CD4-positive, alpha-beta T cell (primary cell): ENCODE results near the gene GRIPAP1. TPM values are rescaled to one million over a fixed set of nuclear protein-coding genes. Genes with fewer than 3 reads are reported as not detected.
A peak's percentile ranks its signal among the peaks of the same experiment; 100 is the strongest.

Experiments
- ATAC-seq: fragments of 200-7000 bp; cut with Tn5 transposase; one replicate; pipeline ENCODE4 v1.10.0; 2022; ENCODE audit warnings: mild to moderate bottlenecking; ENCODE audit not compliant: poor library complexity
- CTCF ChIA-PET: fragments of 350-600 bp; sonication (Branson Sonifier 250); formaldehyde crosslinking; loops from one replicate; lab custom pipeline; 2021; ENCODE audit warnings: antibody characterized with exemption, inconsistent platforms; lab: Charles Lee
- POLR2A ChIA-PET: fragments of 350-600 bp; sonication (Branson Sonifier 250); formaldehyde crosslinking; loops from one replicate; lab custom pipeline; 2021; ENCODE audit warnings: antibody characterized with exemption, inconsistent platforms; lab: Charles Lee
- DNase-seq, 14 experiments: peaks; one replicate each; pipeline ENCODE4 v3.0.0-alpha.2; 2013 to 2020; ENCODE audit warnings: mixed read lengths in 2 of 14
- H3K27ac ChIP-seq, 2 donors: one replicate each; pipeline versions ENCODE4 v1.5.1 to v1.7.0; 2013; ENCODE audit warnings: low read length in 2 of 2, low read depth in 1 of 2, mild to moderate bottlenecking in 1 of 2
- H3K27me3 ChIP-seq, 2 experiments: 1 replicate in 1 of 2; 2 replicates in 1 of 2; pipeline versions ENCODE4 v1.6.1 to v1.7.0; 2013; ENCODE audit warnings: low read length in 2 of 2, control low read depth in 1 of 2, mild to moderate bottlenecking in 1 of 2, moderate library complexity in 1 of 2; ENCODE audit not compliant: insufficient read depth in 2 of 2, control insufficient read depth in 1 of 2
- H3K36me3 ChIP-seq: one replicate; pipeline ENCODE4 v1.6.1; 2013; ENCODE audit warnings: low read length, control low read depth; ENCODE audit not compliant: insufficient read depth
- H3K4me1 ChIP-seq: one replicate; pipeline ENCODE4 v1.6.1; 2013; ENCODE audit warnings: low read length, control low read depth; ENCODE audit not compliant: insufficient read depth
- H3K4me3 ChIP-seq: one replicate; pipeline ENCODE4 v1.5.1; 2013; ENCODE audit warnings: mild to moderate bottlenecking, low read length, moderate library complexity
- H3K9me3 ChIP-seq, 2 experiments: 1 replicate in 1 of 2; 2 replicates in 1 of 2; pipeline versions ENCODE4 v1.6.1 to v1.7.0; 2013; ENCODE audit warnings: low read length in 2 of 2, mild to moderate bottlenecking in 2 of 2, control low read depth in 1 of 2, moderate library complexity in 1 of 2; ENCODE audit not compliant: control insufficient read depth in 1 of 2, insufficient read depth in 1 of 2
- H3K27ac Mint-ChIP-seq: one replicate; pipeline ENCODE4 v1.8.0; 2020; ENCODE audit warnings: mixed read lengths
- H3K27me3 Mint-ChIP-seq: one replicate; pipeline ENCODE4 v1.8.0; 2021; ENCODE audit warnings: mixed read lengths
- H3K36me3 Mint-ChIP-seq: one replicate; pipeline ENCODE4 v1.8.0; 2021; ENCODE audit warnings: low read depth, mixed read lengths
- H3K4me1 Mint-ChIP-seq: one replicate; pipeline ENCODE4 v1.8.0; 2021; ENCODE audit warnings: low read depth, mixed read lengths
- H3K4me3 Mint-ChIP-seq: one replicate; pipeline ENCODE4 v1.8.0; 2020; ENCODE audit warnings: mild to moderate bottlenecking, mixed read lengths
- H3K9me3 Mint-ChIP-seq: one replicate; pipeline ENCODE4 v1.8.0; 2020; ENCODE audit warnings: mixed read lengths
- CTCF ChIP-seq: fragments of 200-600 bp; IDR thresholded peaks from one replicate; pipeline ENCODE4 v1.8.0; 2022; ENCODE audit warnings: antibody characterized with exemption, mild to moderate bottlenecking
- intact Hi-C, 2 experiments: fragments of 100-400 bp; cut with DNase I in 1 of 2; cut with micrococcal nuclease in 1 of 2; formaldehyde crosslinking; loops; one replicate each; pipeline versions ENCODE4 v1.15.1 to v1.9.0; 2023 to 2025; cut with DNase I, micrococcal nuclease
- total RNA-seq, 174 experiments: library from RNA in 2 of 174; stranded (reverse) in 2 of 174; gene quantifications; one replicate each; pipeline ENCODE4 v1.2.3 and lab custom pipeline; 2021 to 2026

Gene GRIPAP1
- total RNA-seq, 2 experiments from 2014 or later: 100 to 101 TPM

GRCh38 chrX:48945517-48946348 lies 56.3 kb downstream of the GRIPAP1 start:
- CTCF ChIA-PET: interaction anchor here (1.0 to 1.8 kb wide), 5 partner anchors 8 to 54 kb away, joined by 3 to 7 read pairs (median 3); no protein-coding TSS in a partner anchor
- no peaks in the 10 kb centered on the region for H3K9me3 Mint-ChIP-seq
- Histone ChIP-seq H3K36me3 (peaks cover 20% of the 10 kb centered on the region), H3K27me3 (no peaks in the 10 kb centered on the region), H3K9me3 (no peaks in the 10 kb centered on the region), H3K27ac (peak overlapping the region in 1 of 2 donors; percentile 22), H3K4me3 (no peak overlapping the region), H3K4me1 (peaks cover 74% of the 10 kb centered on the region)
- peak; percentile 67 for ATAC-seq
- peaks cover 36% of the 10 kb centered on the region for H3K36me3 Mint-ChIP-seq
- no peak overlapping the region for H3K4me3 Mint-ChIP-seq
- peak overlapping the region; percentile 74 for H3K27ac Mint-ChIP-seq
- H3K4me1 Mint-ChIP-seq: peaks cover 49% of the 10 kb centered on the region
- peak; percentile 30 to 75 (median 52) for DNase-seq
- intact Hi-C loops: loop anchor here (2.0 to 5.0 kb wide), 3 partner anchors 33 to 297 kb away; partner anchors contain the start of gene SLC35A2 (in 1 of the 2)
- peak; percentile 71 for TF ChIP-seq CTCF
- H3K27me3 Mint-ChIP-seq: no peaks in the 10 kb centered on the region
- POLR2A ChIA-PET: interaction anchor here (1.0 to 2.8 kb wide), 6 partner anchors 9 to 54 kb away, joined by 3 to 16 read pairs (median 6); partner anchors contain the start of genes OTUD5, PIM2 and SLC35A2

- peaks cover 15% of the 10 kb centered on the region for H3K36me3 ChIP-seq
- no peaks in the 10 kb centered on the region for H3K9me3 ChIP-seq
- CTCF ChIA-PET: no interaction called here
- TF ChIP-seq CTCF: no peak
- peaks cover 46% of the 10 kb centered on the region for H3K36me3 Mint-ChIP-seq
- H3K4me3 ChIP-seq: no peak overlapping the region
- peak overlapping the region; percentile 98 for H3K27ac Mint-ChIP-seq
- ATAC-seq: no peak
- no peaks in the 10 kb centered on the region for H3K27me3 Mint-ChIP-seq
- H3K4me3 Mint-ChIP-seq: peak overlapping the region; percentile 30
- peaks cover 73% of the 10 kb centered on the region for H3K4me1 Mint-ChIP-seq
- intact Hi-C loops: no loop called here
- H3K4me1 ChIP-seq: peaks cover 87% of the 10 kb centered on the region
- H3K9me3 Mint-ChIP-seq: no peaks in the 10 kb centered on the region
- H3K27ac ChIP-seq: peak overlapping the region; percentile 29 to 35
- POLR2A ChIA-PET: interaction anchor here (2.9 to 9.1 kb wide), 3 partner anchors 15 to 31 kb away, joined by 11 to 335 read pairs (median 150); partner anchors contain the start of genes OTUD5, PIM2 and SLC35A2
- no peak for DNase-seq
- H3K27me3 ChIP-seq: no peaks in the 10 kb centered on the region
Measured at GRCh38 chrX:48942895-48943294, 59.2 kb downstream of the GRIPAP1 start.

GRCh38 chrX:48940404-48940955 lies 61.6 kb downstream of the GRIPAP1 start:
- Histone ChIP-seq H3K27ac (peak overlapping the region; percentile 92 to 93), H3K36me3 (peaks cover 9% of the 10 kb centered on the region), H3K27me3 (no peaks in the 10 kb centered on the region), H3K4me3 (peak overlapping the region; percentile 32), H3K4me1 (peaks cover 97% of the 10 kb centered on the region), H3K9me3 (no peaks in the 10 kb centered on the region)
- TF ChIP-seq CTCF: no peak
- no peaks in the 10 kb centered on the region for H3K27me3 Mint-ChIP-seq
- ATAC-seq: no peak
- peaks cover 86% of the 10 kb centered on the region for H3K4me1 Mint-ChIP-seq
- peaks cover 61% of the 10 kb centered on the region for H3K36me3 Mint-ChIP-seq
- intact Hi-C loops: no loop called here
- POLR2A ChIA-PET: interaction anchor here (0.8 to 9.1 kb wide), 16 partner anchors 8 to 369 kb away, joined by 3 to 335 read pairs (median 4); partner anchors contain the start of genes GRIPAP1, HDAC6, OTUD5 and PIM2
- no peaks in the 10 kb centered on the region for H3K9me3 Mint-ChIP-seq
- H3K4me3 Mint-ChIP-seq: no peak overlapping the region
- DNase-seq: no peak
- CTCF ChIA-PET: interaction anchor here (1.2 to 2.2 kb wide), 2 partner anchors 32 to 49 kb away, joined by 3 to 8 read pairs; partner anchors contain the start of gene KCND1
- peak overlapping the region; percentile 98 for H3K27ac Mint-ChIP-seq
